Endothelial cell (in vitro differentiated cells): ENCODE results near the gene DDX41. TPM values are rescaled to one million over a fixed set of nuclear protein-coding genes. Genes with fewer than 3 reads are reported as not detected.

Experiments
- DNase-seq: peaks from one replicate; pipeline ENCODE4 v3.0.0; 2021; ENCODE audit warnings: low spot score
- H3K27ac Mint-ChIP-seq: one replicate; pipeline ENCODE4 v1.8.0; 2021; ENCODE audit warnings: mixed read lengths, inconsistent platforms; ENCODE audit not compliant: unreplicated experiment
- H3K27me3 Mint-ChIP-seq: one replicate; pipeline ENCODE4 v1.8.0; 2021; ENCODE audit warnings: mild to moderate bottlenecking, moderate library complexity, mixed read lengths, inconsistent platforms; ENCODE audit not compliant: unreplicated experiment
- H3K36me3 Mint-ChIP-seq: one replicate; pipeline ENCODE4 v1.8.0; 2021; ENCODE audit warnings: mild to moderate bottlenecking, low read depth, mixed read lengths, inconsistent platforms; ENCODE audit not compliant: unreplicated experiment
- H3K4me1 Mint-ChIP-seq: one replicate; pipeline ENCODE4 v1.8.0; 2021; ENCODE audit warnings: mild to moderate bottlenecking, mixed read lengths, inconsistent platforms; ENCODE audit not compliant: unreplicated experiment
- H3K4me3 Mint-ChIP-seq: one replicate; pipeline ENCODE4 v1.8.0; 2021; ENCODE audit warnings: mild to moderate bottlenecking, mixed read lengths, inconsistent platforms; ENCODE audit not compliant: unreplicated experiment
- H3K9me3 Mint-ChIP-seq: one replicate; pipeline ENCODE4 v1.8.0; 2021; ENCODE audit warnings: mixed read lengths, inconsistent platforms; ENCODE audit not compliant: unreplicated experiment
- total RNA-seq: library from RNA; stranded (reverse); fragmentation: NEBNext Ultra II Directional; extraction: Animal tissue kit (Norgen Biotek cat#: 25700); gene quantifications from one replicate; pipeline ENCODE4 v1.2.1, GENCODE V29; 2021; ENCODE audit not compliant: unreplicated experiment
- TF ChIP-seq, protein P1 (sequence below): fragments of 200-600 bp; sonication (generic); IDR thresholded peaks from one replicate; pipeline ENCODE4 v1.5.0; 2021; ENCODE audit warnings: antibody characterized with exemption; ENCODE audit not compliant: unreplicated experiment

The DDX41 gene
- total RNA-seq, 1 donor from 2014 or later: 125 TPM

DNA sequence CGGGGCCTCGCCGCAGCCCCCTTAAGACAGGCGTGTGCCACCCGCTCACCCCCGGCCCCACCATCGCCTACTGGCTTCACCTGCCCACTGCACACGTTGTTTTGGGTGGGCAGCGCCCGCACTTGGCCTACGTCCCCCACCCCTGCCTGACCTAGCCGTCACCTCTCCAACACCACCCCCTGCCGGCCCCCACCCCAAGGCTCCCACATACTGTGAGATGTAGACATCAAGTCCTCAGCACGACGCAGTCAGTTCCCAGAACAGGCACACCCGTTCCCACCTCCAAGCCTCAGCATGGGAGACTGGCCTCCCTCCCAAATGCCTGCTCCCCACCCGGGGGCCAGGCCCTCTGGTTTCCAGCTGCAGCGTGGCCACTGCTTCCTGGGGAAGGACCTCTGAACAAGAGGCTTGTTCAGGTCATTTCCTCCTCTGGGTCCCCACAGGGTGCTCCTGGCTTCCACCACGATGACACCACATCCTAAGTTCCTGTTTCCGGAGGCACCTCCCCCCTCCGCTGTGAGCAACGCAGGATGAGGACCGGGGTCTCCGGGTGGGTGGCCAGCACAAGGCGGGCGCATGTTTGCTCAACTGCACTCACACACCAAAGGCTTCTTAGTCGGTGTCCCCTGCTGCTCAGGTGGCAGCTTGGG is 54.6 kb downstream of the DDX41 start:
- Mint-ChIP-seq H3K27me3 (peaks cover 25% of the 10 kb centered on the region), H3K4me1 (peaks cover 28% of the 10 kb centered on the region), H3K9me3 (no peaks in the 10 kb centered on the region), H3K27ac (peak overlapping the region; percentile 99), H3K4me3 (peak overlapping the region; percentile 82), H3K36me3 (peaks cover 41% of the 10 kb centered on the region)
- peak; percentile 61 for DNase-seq
- TF ChIP-seq, protein P1, sequence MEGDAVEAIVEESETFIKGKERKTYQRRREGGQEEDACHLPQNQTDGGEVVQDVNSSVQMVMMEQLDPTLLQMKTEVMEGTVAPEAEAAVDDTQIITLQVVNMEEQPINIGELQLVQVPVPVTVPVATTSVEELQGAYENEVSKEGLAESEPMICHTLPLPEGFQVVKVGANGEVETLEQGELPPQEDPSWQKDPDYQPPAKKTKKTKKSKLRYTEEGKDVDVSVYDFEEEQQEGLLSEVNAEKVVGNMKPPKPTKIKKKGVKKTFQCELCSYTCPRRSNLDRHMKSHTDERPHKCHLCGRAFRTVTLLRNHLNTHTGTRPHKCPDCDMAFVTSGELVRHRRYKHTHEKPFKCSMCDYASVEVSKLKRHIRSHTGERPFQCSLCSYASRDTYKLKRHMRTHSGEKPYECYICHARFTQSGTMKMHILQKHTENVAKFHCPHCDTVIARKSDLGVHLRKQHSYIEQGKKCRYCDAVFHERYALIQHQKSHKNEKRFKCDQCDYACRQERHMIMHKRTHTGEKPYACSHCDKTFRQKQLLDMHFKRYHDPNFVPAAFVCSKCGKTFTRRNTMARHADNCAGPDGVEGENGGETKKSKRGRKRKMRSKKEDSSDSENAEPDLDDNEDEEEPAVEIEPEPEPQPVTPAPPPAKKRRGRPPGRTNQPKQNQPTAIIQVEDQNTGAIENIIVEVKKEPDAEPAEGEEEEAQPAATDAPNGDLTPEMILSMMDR: no peak

Other genes with a start within 250 kb of the DDX41 start
- gene RAB24, start 213.2 kb downstream of the DDX41 start, total RNA-seq: 15.9 TPM
- gene PRELID1, start 213.2 kb downstream of the DDX41 start, total RNA-seq: 198 TPM
- gene MXD3, start 205.1 kb downstream of the DDX41 start, total RNA-seq: 6.4 TPM
- 137 TPM for gene LMAN2, start 165.3 kb downstream of the DDX41 start, total RNA-seq
- gene RGS14, start 159.0 kb downstream of the DDX41 start, total RNA-seq: 21.8 TPM
- gene SLC34A1, start 132.5 kb downstream of the DDX41 start, total RNA-seq: not detected
- not detected for gene PFN3, start 116.3 kb downstream of the DDX41 start, total RNA-seq
- 1.4 TPM for gene F12, start 107.4 kb downstream of the DDX41 start, total RNA-seq
- gene GRK6, start 90.3 kb downstream of the DDX41 start, total RNA-seq: 33.1 TPM
- gene PRR7, start 70.1 kb downstream of the DDX41 start, total RNA-seq: 0.97 TPM
- 315 TPM for gene DBN1, start 43.3 kb downstream of the DDX41 start, total RNA-seq
- gene PDLIM7, start 19.4 kb downstream of the DDX41 start, total RNA-seq: 238 TPM
- 51.4 TPM for gene DOK3, start 7.1 kb downstream of the DDX41 start, total RNA-seq
- gene FAM193B, start 37.6 kb upstream of the DDX41 start, total RNA-seq: 97.6 TPM
- gene TMED9, start 75.2 kb upstream of the DDX41 start, total RNA-seq: 271 TPM
- 34.6 TPM for gene B4GALT7, start 83.2 kb upstream of the DDX41 start, total RNA-seq